ENCODE results near the gene RO60. TPM values are rescaled to one million over a fixed set of nuclear protein-coding genes. Genes with fewer than 3 reads are reported as not detected.

Gene RO60
- total and polyA plus RNA-seq, 2 of the 13 experiments (the other 11 are each of a cell fraction or from before 2014, with no cell fraction given), result 20.3 to 53.7 TPM

- no peak for TF ChIP-seq SIX1 (CRISPR knock-in tag; IDR thresholded peaks at IDR 0.05; ENCODE audit: borderline replicate concordance)
- no peak for TF ChIP-seq HNF4A (CRISPR knock-in tag; IDR thresholded peaks at IDR 0.05)
- 0 out of 2 replicates have a peak, but pooled peaks have one; percentile 53 for TF ChIP-seq ZNF33A (CRISPR knock-in tag; IDR thresholded peaks at IDR 0.05; ENCODE audit: borderline replicate concordance)
- TF ChIP-seq NR1H2 (CRISPR knock-in tag; IDR thresholded peaks at IDR 0.05; ENCODE audit: borderline replicate concordance, low read depth), result no peak
- TF ChIP-seq KDM5B (CRISPR knock-in tag; IDR thresholded peaks at IDR 0.05; ENCODE audit: borderline replicate concordance), result peak; percentile 77; the same call in 1 of the 2 replicates
- no peak for TF ChIP-seq ZFP36L2 (CRISPR knock-in tag; IDR thresholded peaks at IDR 0.05)
- TF ChIP-seq FOXO4 (CRISPR knock-in tag; conservative IDR thresholded peaks at IDR 0.05), result no peak
- TF ChIP-seq, protein P1, sequence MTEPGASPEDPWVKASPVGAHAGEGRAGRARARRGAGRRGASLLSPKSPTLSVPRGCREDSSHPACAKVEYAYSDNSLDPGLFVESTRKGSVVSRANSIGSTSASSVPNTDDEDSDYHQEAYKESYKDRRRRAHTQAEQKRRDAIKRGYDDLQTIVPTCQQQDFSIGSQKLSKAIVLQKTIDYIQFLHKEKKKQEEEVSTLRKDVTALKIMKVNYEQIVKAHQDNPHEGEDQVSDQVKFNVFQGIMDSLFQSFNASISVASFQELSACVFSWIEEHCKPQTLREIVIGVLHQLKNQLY (CRISPR knock-in tag; IDR thresholded peaks at IDR 0.05), result no peak
- no peak for TF ChIP-seq ZNF660 (CRISPR knock-in tag; IDR thresholded peaks at IDR 0.05; ENCODE audit: borderline replicate concordance, low read depth)
- TF ChIP-seq ETV6 (CRISPR knock-in tag; conservative IDR thresholded peaks at IDR 0.05), result no peak; the same call in 1 of the 2 replicates
- TF ChIP-seq CBX5 (CRISPR knock-in tag; IDR thresholded peaks at IDR 0.05; ENCODE audit: borderline replicate concordance), result no peak
- TF ChIP-seq, protein P2, sequence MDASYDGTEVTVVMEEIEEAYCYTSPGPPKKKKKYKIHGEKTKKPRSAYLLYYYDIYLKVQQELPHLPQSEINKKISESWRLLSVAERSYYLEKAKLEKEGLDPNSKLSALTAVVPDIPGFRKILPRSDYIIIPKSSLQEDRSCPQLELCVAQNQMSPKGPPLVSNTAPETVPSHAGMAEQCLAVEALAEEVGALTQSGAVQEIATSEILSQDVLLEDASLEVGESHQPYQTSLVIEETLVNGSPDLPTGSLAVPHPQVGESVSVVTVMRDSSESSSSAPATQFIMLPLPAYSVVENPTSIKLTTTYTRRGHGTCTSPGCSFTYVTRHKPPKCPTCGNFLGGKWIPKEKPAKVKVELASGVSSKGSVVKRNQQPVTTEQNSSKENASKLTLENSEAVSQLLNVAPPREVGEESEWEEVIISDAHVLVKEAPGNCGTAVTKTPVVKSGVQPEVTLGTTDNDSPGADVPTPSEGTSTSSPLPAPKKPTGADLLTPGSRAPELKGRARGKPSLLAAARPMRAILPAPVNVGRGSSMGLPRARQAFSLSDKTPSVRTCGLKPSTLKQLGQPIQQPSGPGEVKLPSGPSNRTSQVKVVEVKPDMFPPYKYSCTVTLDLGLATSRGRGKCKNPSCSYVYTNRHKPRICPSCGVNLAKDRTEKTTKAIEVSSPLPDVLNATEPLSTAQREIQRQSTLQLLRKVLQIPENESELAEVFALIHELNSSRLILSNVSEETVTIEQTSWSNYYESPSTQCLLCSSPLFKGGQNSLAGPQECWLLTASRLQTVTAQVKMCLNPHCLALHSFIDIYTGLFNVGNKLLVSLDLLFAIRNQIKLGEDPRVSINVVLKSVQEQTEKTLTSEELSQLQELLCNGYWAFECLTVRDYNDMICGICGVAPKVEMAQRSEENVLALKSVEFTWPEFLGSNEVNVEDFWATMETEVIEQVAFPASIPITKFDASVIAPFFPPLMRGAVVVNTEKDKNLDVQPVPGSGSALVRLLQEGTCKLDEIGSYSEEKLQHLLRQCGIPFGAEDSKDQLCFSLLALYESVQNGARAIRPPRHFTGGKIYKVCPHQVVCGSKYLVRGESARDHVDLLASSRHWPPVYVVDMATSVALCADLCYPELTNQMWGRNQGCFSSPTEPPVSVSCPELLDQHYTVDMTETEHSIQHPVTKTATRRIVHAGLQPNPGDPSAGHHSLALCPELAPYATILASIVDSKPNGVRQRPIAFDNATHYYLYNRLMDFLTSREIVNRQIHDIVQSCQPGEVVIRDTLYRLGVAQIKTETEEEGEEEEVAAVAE (CRISPR knock-in tag; IDR thresholded peaks at IDR 0.05; ENCODE audit: borderline replicate concordance), result no peak
- TF ChIP-seq ESRRA (CRISPR knock-in tag; IDR thresholded peaks at IDR 0.05; ENCODE audit: low read depth), result no peak
- TF ChIP-seq ZNF775 (CRISPR knock-in tag; IDR thresholded peaks at IDR 0.05; ENCODE audit: borderline replicate concordance), result no peak
- TF ChIP-seq MIER2 (CRISPR knock-in tag; IDR thresholded peaks at IDR 0.05), result no peak
- TF ChIP-seq ZNF235 (CRISPR knock-in tag; IDR thresholded peaks at IDR 0.05; ENCODE audit: borderline replicate concordance), result 0 out of 2 replicates have a peak, but pooled peaks have one; percentile 56
- TF ChIP-seq ZNF280D (CRISPR knock-in tag; IDR thresholded peaks at IDR 0.05), result no peak
- TF ChIP-seq ZNF780A (CRISPR knock-in tag; IDR thresholded peaks at IDR 0.05), result no peak
- no peak for TF ChIP-seq ZBTB8A (CRISPR knock-in tag; IDR thresholded peaks at IDR 0.05; ENCODE audit: borderline replicate concordance, low read depth)
These were observed 45.8 kb downstream of the RO60 start, which contains the start of gene GLRX2 (continued) for GRCh38 chr1:193104907-193105820.

Measured in HepG2 (cell line).